K562 (cell line): Measurements from ENCODE around the gene FOXA3. TPM values are rescaled to one million over a fixed set of nuclear protein-coding genes. Genes with fewer than 3 reads are reported as not detected.

Experiments used
- BACH1 ChIP-seq: fragments of 200-800 bp; sonication (Bioruptor generic); IDR thresholded peaks from 2 replicates; pipeline ENCODE4 v1.6.1; 2016; ENCODE audit warnings: missing genetic modification characterization, missing compliant biosample characterization
- CHD1 ChIP-seq: fragments of 200-600 bp; sonication (generic); IDR thresholded peaks from one replicate; pipeline ENCODE4 v1.6.1; 2012; ENCODE audit warnings: mild to moderate bottlenecking, moderate library complexity, low read length, inconsistent platforms
- E2F3 ChIP-seq: fragments of 250-450 bp; sonication (Bioruptor Pico); IDR thresholded peaks from 2 replicates; pipeline ENCODE4 v1.4.0; 2020; ENCODE audit warnings: mild to moderate bottlenecking
- ELF4 ChIP-seq: fragments of 450-650 bp; formaldehyde crosslinking; IDR thresholded peaks from 2 replicates; pipeline ENCODE4 v1.4.0; 2022; ENCODE audit warnings: missing genetic modification characterization
- ESRRA ChIP-seq: fragments of 450-650 bp; IDR thresholded peaks from 2 replicates; pipeline ENCODE4 v1.6.1; 2014; ENCODE audit warnings: low read depth, mild to moderate bottlenecking, moderate library complexity, borderline replicate concordance
- KDM5B ChIP-seq: fragments of 200-600 bp; sonication (generic); IDR thresholded peaks from 2 replicates; pipeline ENCODE4 v1.6.1; 2012; ENCODE audit warnings: low read depth, mild to moderate bottlenecking, moderate library complexity, low read length, control low read depth, inconsistent platforms; ENCODE audit not compliant: insufficient replicate concordance
- MIER1 ChIP-seq: fragments of 450-650 bp; IDR thresholded peaks from 2 replicates; pipeline ENCODE4 v1.6.1; 2016; ENCODE audit warnings: antibody characterized with exemption, mild to moderate bottlenecking, low read depth
- NRF1 ChIP-seq, 2 experiments: fragments of 450-650 bp; IDR thresholded peaks in 1 of 2; conservative IDR thresholded peaks in 1 of 2; 2 replicates each; pipeline ENCODE4 v1.6.1; 2014; ENCODE audit warnings: mild to moderate bottlenecking in 2 of 2
- RNF2 ChIP-seq: sonication (generic); IDR thresholded peaks from 2 replicates; pipeline ENCODE4 v1.6.1; 2016
- SAP30 ChIP-seq: fragments of 200-600 bp; sonication (generic); IDR thresholded peaks from 2 replicates; pipeline ENCODE4 v1.6.1; 2012; ENCODE audit warnings: borderline replicate concordance, low read depth, mild to moderate bottlenecking, moderate library complexity, low read length, control low read depth, inconsistent platforms; ENCODE audit not compliant: insufficient read depth, poor library complexity, severe bottlenecking
- SPI1 ChIP-seq: IDR thresholded peaks from 2 replicates; pipeline ENCODE4 v1.6.1; 2011; ENCODE audit warnings: low read depth, low read length, control low read depth, borderline replicate concordance
- SREBF2 ChIP-seq: sonication (generic); formaldehyde crosslinking; IDR thresholded peaks from 2 replicates; pipeline ENCODE4 v1.4.0; 2020; ENCODE audit warnings: mild to moderate bottlenecking, missing genetic modification reagents
- TARDBP ChIP-seq: fragments of 450-650 bp; IDR thresholded peaks from 2 replicates; pipeline ENCODE4 v1.6.1; 2016
- TCF7 ChIP-seq: sonication (generic); IDR thresholded peaks from 2 replicates; pipeline ENCODE4 v1.6.1; 2016; ENCODE audit warnings: antibody characterized with exemption, borderline replicate concordance
- TEAD1 ChIP-seq, 2 experiments: fragments of 450-650 bp in 1 of 2; sonication (generic) in 1 of 2; formaldehyde crosslinking; IDR thresholded peaks; 2 replicates each; pipeline versions ENCODE4 v1.4.0 to v1.8.0; 2020 to 2022; ENCODE audit warnings: mild to moderate bottlenecking in 2 of 2, missing genetic modification reagents in 1 of 2
- ZBTB33 ChIP-seq: sonication (generic); formaldehyde crosslinking; IDR thresholded peaks from 2 replicates; pipeline ENCODE4 v1.8.1; 2023; ENCODE audit warnings: mild to moderate bottlenecking, missing genetic modification reagents
- ZNF212 ChIP-seq: fragments of 450-650 bp; formaldehyde crosslinking; IDR thresholded peaks from 2 replicates; pipeline ENCODE4 v1.4.0; 2020; ENCODE audit warnings: mild to moderate bottlenecking
- ZNF395 ChIP-seq: fragments of 200-800 bp; sonication (Bioruptor generic); IDR thresholded peaks from 2 replicates; pipeline ENCODE4 v1.6.1; 2017; ENCODE audit warnings: missing genetic modification characterization, missing compliant biosample characterization
- ZNF589 ChIP-seq: fragments of 200-800 bp; sonication (Bioruptor generic); IDR thresholded peaks from 2 replicates; pipeline ENCODE4 v1.6.1; 2016; ENCODE audit warnings: low read depth, missing genetic modification characterization, missing compliant biosample characterization
- polyA plus RNA-seq, 8 experiments: library from polyadenylated mRNA; depleted of rRNA in 4 of 8; stranded (reverse) in 5 of 8; unstranded in 3 of 8; fragments of >200 nt; fragmentation: Nextera tagmentation in 2 of 8; fragmentation: Illumina TruSeq in 1 of 8; extraction: Ambion mirVana in 2 of 8; extraction: Trizol in 1 of 8; gene quantifications; 2 replicates each; pipeline versions ENCODE4 v1.2.1 to v1.2.3, GENCODE V29; 2011 to 2014; ENCODE audit warnings: inconsistent platforms in 1 of 8, missing spikeins in 1 of 8
- total RNA-seq, 7 experiments: library from RNA; depleted of rRNA in 6 of 7; stranded (reverse); fragments of >200 nt in 6 of 7; fragmentation: Illumina TruSeq in 2 of 7; extraction: Trizol in 2 of 7; gene quantifications; 2 replicates each; pipeline versions ENCODE4 v1.2.1 to v1.2.3, GENCODE V29; 2011 to 2021; ENCODE audit warnings: low replicate concordance in 1 of 7
- TF ChIP-seq, protein P1 (sequence below): fragments of 200-800 bp; sonication (Bioruptor generic); IDR thresholded peaks from 2 replicates; pipeline ENCODE4 v1.6.1; 2017; ENCODE audit warnings: missing genetic modification characterization, missing compliant biosample characterization

Gene FOXA3
- total and polyA plus RNA-seq, 9 of the 15 experiments (the other 6 are each of a cell fraction or from before 2014, with no cell fraction given): 1.3 to 15.5 (median 4.7) TPM

GRCh38 chr19:45885556-45886426 is 21.7 kb downstream of the FOXA3 start, which contains the start of gene IRF2BP1 (continued):
- TF ChIP-seq KDM5B (no peak), E2F3 (CRISPR knock-in tag) (0 out of 2 replicates have a peak, but pooled peaks have one; percentile 46), MIER1 (no peak), BACH1 (tag) (no peak), ZNF395 (CRISPR knock-in tag) (peak; percentile 44; the same call in 1 of the 2 replicates), TCF7 (no peak), SREBF2 (CRISPR knock-in tag) (no peak), ELF4 (CRISPR knock-in tag) (no peak), TARDBP (no peak), ESRRA (no peak), TEAD1 (CRISPR knock-in tag; IDR thresholded peaks at IDR 0.05) (no peak), SAP30 (peak; percentile 70), RNF2 (no peak; the same call in 1 of the 2 replicates), SPI1 (0 out of 2 replicates have a peak, but pooled peaks have one; percentile 1), NRF1 (conservative IDR thresholded peaks at IDR 0.05 in 1 of 2, IDR thresholded peaks at IDR 0.05 in 1 of 2) (peak; percentile 60 to 61; a peak in 3 of 4 replicates), ZBTB33 (CRISPR knock-in tag) (no peak), ZNF589 (CRISPR knock-in tag) (no peak), ZNF212 (CRISPR knock-in tag) (no peak), CHD1 (no peak)
- TF ChIP-seq, protein P1, sequence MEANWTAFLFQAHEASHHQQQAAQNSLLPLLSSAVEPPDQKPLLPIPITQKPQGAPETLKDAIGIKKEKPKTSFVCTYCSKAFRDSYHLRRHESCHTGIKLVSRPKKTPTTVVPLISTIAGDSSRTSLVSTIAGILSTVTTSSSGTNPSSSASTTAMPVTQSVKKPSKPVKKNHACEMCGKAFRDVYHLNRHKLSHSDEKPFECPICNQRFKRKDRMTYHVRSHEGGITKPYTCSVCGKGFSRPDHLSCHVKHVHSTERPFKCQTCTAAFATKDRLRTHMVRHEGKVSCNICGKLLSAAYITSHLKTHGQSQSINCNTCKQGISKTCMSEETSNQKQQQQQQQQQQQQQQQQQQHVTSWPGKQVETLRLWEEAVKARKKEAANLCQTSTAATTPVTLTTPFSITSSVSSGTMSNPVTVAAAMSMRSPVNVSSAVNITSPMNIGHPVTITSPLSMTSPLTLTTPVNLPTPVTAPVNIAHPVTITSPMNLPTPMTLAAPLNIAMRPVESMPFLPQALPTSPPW (CRISPR knock-in tag): peak; percentile 77; the same call in 1 of the 2 replicates
